GM23338 (cell line): Measurements from ENCODE around the gene HEATR9. TPM values are rescaled to one million over a fixed set of nuclear protein-coding genes. Genes with fewer than 3 reads are reported as not detected.

ENCODE experiments used
- ATAC-seq: fragments of 200-7000 bp; cut with Tn5 transposase; 3 replicates; pipeline ENCODE4 v1.9.1; 2020
- DNase-seq: peaks from one replicate; pipeline ENCODE4 v3.0.0-alpha.2; 2015; ENCODE audit warnings: low spot score
- H2AFZ ChIP-seq: fragments of 200-600 bp; sonication (generic); 2 replicates; pipeline ENCODE4 v1.8.0; 2016; ENCODE audit warnings: antibody characterized with exemption, mild to moderate bottlenecking, moderate library complexity
- H3F3A ChIP-seq: fragments of 200-600 bp; sonication (generic); replicated peaks from 2 replicates; pipeline ENCODE4 v1.8.0; 2017; ENCODE audit warnings: antibody characterized with exemption, mixed run types, low read depth
- H3K27ac ChIP-seq: fragments of 200-600 bp; sonication (generic); 2 replicates; pipeline ENCODE4 v1.6.1; 2016; ENCODE audit warnings: low read depth
- H3K27me3 ChIP-seq: fragments of 200-600 bp; sonication (generic); 2 replicates; pipeline ENCODE4 v1.8.0; 2016; ENCODE audit warnings: mild to moderate bottlenecking, mixed run types, moderate library complexity; ENCODE audit not compliant: insufficient read depth
- H3K36me3 ChIP-seq: fragments of 200-600 bp; sonication (generic); 2 replicates; pipeline ENCODE4 v1.8.0; 2016; ENCODE audit warnings: mild to moderate bottlenecking; ENCODE audit not compliant: insufficient read depth
- H3K4me1 ChIP-seq: fragments of 200-600 bp; sonication (generic); 2 replicates; pipeline ENCODE4 v1.8.0; 2016; ENCODE audit warnings: mild to moderate bottlenecking, moderate library complexity; ENCODE audit not compliant: insufficient read depth
- H3K4me2 ChIP-seq: fragments of 200-600 bp; sonication (generic); 2 replicates; pipeline ENCODE4 v1.7.1; 2017; ENCODE audit warnings: mixed run types
- H3K4me3 ChIP-seq: fragments of 200-600 bp; sonication (generic); 2 replicates; pipeline ENCODE4 v1.6.1; 2016; ENCODE audit warnings: mixed run types
- H3K79me2 ChIP-seq: fragments of 200-600 bp; sonication (generic); replicated peaks from 2 replicates; pipeline ENCODE4 v1.8.0; 2017; ENCODE audit warnings: mild to moderate bottlenecking; ENCODE audit not compliant: insufficient read depth
- H3K9me2 ChIP-seq: fragments of 200-600 bp; sonication (generic); 2 replicates; pipeline ENCODE4 v1.8.0; 2017; ENCODE audit not compliant: insufficient read depth
- H4K20me1 ChIP-seq: fragments of 200-600 bp; sonication (generic); replicated peaks from 2 replicates; pipeline ENCODE4 v1.8.0; 2017; ENCODE audit warnings: mild to moderate bottlenecking; ENCODE audit not compliant: insufficient read depth
- H3K27ac Mint-ChIP-seq: 2 replicates; pipeline ENCODE4 v1.8.0; 2020; ENCODE audit warnings: inconsistent platforms, mild to moderate bottlenecking, moderate library complexity, mixed read lengths
- H3K27me3 Mint-ChIP-seq: 3 replicates; pipeline ENCODE4 v1.8.0; 2022; ENCODE audit warnings: low read depth, mild to moderate bottlenecking, moderate library complexity, mixed read lengths, inconsistent platforms; ENCODE audit not compliant: insufficient read depth, poor library complexity
- H3K36me3 Mint-ChIP-seq: 3 replicates; pipeline ENCODE4 v1.8.0; 2021; ENCODE audit warnings: low read depth, mild to moderate bottlenecking, inconsistent platforms, moderate library complexity, mixed read lengths
- H3K4me1 Mint-ChIP-seq: 3 replicates; pipeline ENCODE4 v1.8.0; 2020; ENCODE audit warnings: mild to moderate bottlenecking, inconsistent platforms, mixed read lengths
- H3K4me3 Mint-ChIP-seq: 3 replicates; pipeline ENCODE4 v1.8.0; 2021; ENCODE audit warnings: moderate library complexity, mild to moderate bottlenecking, inconsistent platforms, mixed read lengths
- H3K9me3 Mint-ChIP-seq: 3 replicates; pipeline ENCODE4 v1.8.0; 2020; ENCODE audit warnings: moderate library complexity, mild to moderate bottlenecking, inconsistent platforms, mixed read lengths
- CREB1 ChIP-seq: fragments of 250-450 bp; sonication (Bioruptor Pico); IDR thresholded peaks from 2 replicates; pipeline ENCODE4 v1.5.0; 2020; ENCODE audit warnings: low read depth, mild to moderate bottlenecking, moderate library complexity
- EZH2 ChIP-seq: fragments of 200-600 bp; sonication (generic); IDR thresholded peaks from one replicate; pipeline ENCODE4 v1.8.0; 2017; ENCODE audit warnings: antibody characterized with exemption, mild to moderate bottlenecking, low read depth; ENCODE audit not compliant: unreplicated experiment
- EZH2phosphoT487 ChIP-seq: fragments of 200-600 bp; sonication (generic); IDR thresholded peaks from one replicate; pipeline ENCODE4 v1.8.1; 2018; ENCODE audit warnings: antibody characterized with exemption; ENCODE audit not compliant: unreplicated experiment
- JUNB ChIP-seq: IDR thresholded peaks from one replicate; pipeline ENCODE4 v1.6.1; 2016; ENCODE audit warnings: antibody characterized with exemption; ENCODE audit not compliant: unreplicated experiment
- NANOG ChIP-seq: IDR thresholded peaks from 2 replicates; pipeline ENCODE4 v1.6.1; 2016; ENCODE audit warnings: antibody characterized with exemption, borderline replicate concordance
- POLR2AphosphoS5 ChIP-seq: IDR thresholded peaks from 2 replicates; pipeline ENCODE4 v1.6.1; 2016; ENCODE audit warnings: antibody characterized with exemption, low read depth
- STAT1 ChIP-seq: IDR thresholded peaks from one replicate; pipeline ENCODE4 v1.6.1; 2016; ENCODE audit warnings: antibody characterized with exemption; ENCODE audit not compliant: unreplicated experiment
- ZNF114 ChIP-seq: fragments of 250-450 bp; sonication (Bioruptor Pico); IDR thresholded peaks from 2 replicates; pipeline ENCODE4 v1.5.0; 2020; ENCODE audit warnings: mild to moderate bottlenecking, moderate library complexity
- ZNF331 ChIP-seq: fragments of 250-450 bp; sonication (Bioruptor Pico); IDR thresholded peaks from 2 replicates; pipeline ENCODE4 v1.5.0; 2020; ENCODE audit warnings: low read depth, mild to moderate bottlenecking, moderate library complexity
- polyA plus RNA-seq: library from polyadenylated mRNA; unstranded; fragments of >200 nt; fragmentation: Nextera tagmentation; extraction: Ambion mirVana; gene quantifications from 2 replicates; pipeline ENCODE4 v1.2.1, GENCODE V29; 2016
- total RNA-seq: library from RNA; depleted of rRNA; stranded (reverse); fragments of >200 nt; shearing (Covaris generic); gene quantifications from 2 replicates; pipeline ENCODE4 v1.2.3, GENCODE V29; 2014
- TF ChIP-seq, protein P1 (sequence below), 2 experiments: fragments of 200-600 bp in 1 of 2; sonication (generic) in 1 of 2; conservative IDR thresholded peaks; 2 replicates each; pipeline versions ENCODE4 v1.5.1 to v1.6.1; 2016 to 2017; ENCODE audit warnings: antibody characterized with exemption in 2 of 2, low read depth in 2 of 2, mild to moderate bottlenecking in 2 of 2, moderate library complexity in 1 of 2
- TF ChIP-seq, protein P2 (sequence below): fragments of 250-450 bp; sonication (Bioruptor Pico); IDR thresholded peaks from 2 replicates; pipeline ENCODE4 v1.5.0; 2020; ENCODE audit warnings: mild to moderate bottlenecking, moderate library complexity
- TF ChIP-seq, protein P3 (sequence below): IDR thresholded peaks from 2 replicates; pipeline ENCODE4 v1.6.1; 2016; ENCODE audit warnings: antibody characterized with exemption

HEATR9 gene
- total and polyA plus RNA-seq, 2 experiments from 2014 or later, result not detected

DNA sequence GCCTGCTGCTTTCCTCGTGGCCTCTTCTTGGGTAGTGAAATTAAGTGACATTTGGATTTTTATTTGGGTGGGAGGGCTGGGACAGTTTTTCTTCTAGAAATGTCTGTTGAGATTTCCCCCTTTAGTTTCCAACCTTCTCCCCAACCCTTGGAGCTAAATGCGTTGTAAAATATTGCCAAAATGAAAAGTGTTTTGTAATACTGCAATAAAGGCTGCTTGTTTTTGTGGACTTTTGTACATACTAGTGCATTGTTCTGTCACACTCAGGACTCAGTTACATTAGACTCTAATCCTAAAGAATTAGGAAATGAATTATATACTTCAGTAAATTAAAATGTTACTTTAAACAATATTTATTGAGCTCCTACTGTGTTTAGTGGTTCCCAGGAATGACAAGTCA lies 21.7 kb downstream of the HEATR9 start (continued):
- TF ChIP-seq, protein P1, sequence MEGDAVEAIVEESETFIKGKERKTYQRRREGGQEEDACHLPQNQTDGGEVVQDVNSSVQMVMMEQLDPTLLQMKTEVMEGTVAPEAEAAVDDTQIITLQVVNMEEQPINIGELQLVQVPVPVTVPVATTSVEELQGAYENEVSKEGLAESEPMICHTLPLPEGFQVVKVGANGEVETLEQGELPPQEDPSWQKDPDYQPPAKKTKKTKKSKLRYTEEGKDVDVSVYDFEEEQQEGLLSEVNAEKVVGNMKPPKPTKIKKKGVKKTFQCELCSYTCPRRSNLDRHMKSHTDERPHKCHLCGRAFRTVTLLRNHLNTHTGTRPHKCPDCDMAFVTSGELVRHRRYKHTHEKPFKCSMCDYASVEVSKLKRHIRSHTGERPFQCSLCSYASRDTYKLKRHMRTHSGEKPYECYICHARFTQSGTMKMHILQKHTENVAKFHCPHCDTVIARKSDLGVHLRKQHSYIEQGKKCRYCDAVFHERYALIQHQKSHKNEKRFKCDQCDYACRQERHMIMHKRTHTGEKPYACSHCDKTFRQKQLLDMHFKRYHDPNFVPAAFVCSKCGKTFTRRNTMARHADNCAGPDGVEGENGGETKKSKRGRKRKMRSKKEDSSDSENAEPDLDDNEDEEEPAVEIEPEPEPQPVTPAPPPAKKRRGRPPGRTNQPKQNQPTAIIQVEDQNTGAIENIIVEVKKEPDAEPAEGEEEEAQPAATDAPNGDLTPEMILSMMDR (conservative IDR thresholded peaks at IDR 0.05; ENCODE audit: low read depth in 2 of 2), result no peak
- no peak for TF ChIP-seq ZNF114 (CRISPR knock-in tag)
- no peak for TF ChIP-seq STAT1
- TF ChIP-seq NANOG, result no peak
- no peak for TF ChIP-seq POLR2AphosphoS5
- no peak for TF ChIP-seq ZNF331 (CRISPR knock-in tag)

DNA sequence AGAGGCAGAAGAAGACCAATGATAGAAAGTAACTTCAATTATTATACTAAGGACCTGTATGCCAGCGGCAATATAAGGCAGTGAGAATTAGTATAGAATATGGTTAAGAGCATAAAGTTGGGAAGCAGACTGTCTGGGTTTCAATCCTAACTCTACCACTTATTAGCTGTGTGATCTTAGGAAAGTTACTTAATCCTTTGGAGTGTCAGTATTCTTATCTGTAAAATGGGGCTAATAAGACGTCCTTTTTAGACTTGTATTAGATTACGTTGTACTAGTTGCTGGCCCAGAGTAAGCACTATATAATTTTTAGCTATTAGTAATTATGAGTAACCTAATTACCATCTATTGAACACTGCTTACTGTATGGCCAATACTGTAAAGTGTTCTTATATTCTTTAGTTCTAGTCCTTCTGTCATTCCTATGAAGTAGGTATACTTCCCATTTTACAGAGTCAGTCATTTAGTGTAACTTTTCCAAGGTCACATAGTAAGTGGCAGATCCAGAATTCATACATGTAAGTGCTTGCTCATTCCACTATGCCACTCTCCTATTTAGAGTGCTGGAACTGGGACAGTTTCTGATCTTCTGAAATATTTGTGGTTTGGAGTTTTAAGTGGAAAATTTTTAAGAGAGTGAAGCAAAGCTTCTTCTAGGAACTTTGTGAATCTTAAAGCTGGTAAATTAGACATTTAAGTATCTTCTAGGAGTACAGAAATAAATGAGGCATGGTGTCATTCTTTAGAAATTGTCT lies 22.5 kb downstream of the HEATR9 start:
- ATAC-seq (no peak), DNase-seq (no peak)
- peaks cover 6% of the 10 kb centered on the region for H3K4me1 Mint-ChIP-seq
- no peak overlapping the region for H3K27ac Mint-ChIP-seq
- no peak overlapping the region for H3K4me3 Mint-ChIP-seq
- Histone ChIP-seq H3K4me1 (no peaks in the 10 kb centered on the region), H4K20me1 (peaks cover 36% of the 10 kb centered on the region), H3K4me3 (no peak overlapping the region), H3K27ac (no peak overlapping the region), H3K27me3 (no peaks in the 10 kb centered on the region), H3K4me2 (no peak overlapping the region), H3F3A (peaks cover 24% of the 10 kb centered on the region), H3K9me2 (no peaks in the 10 kb centered on the region), H2AFZ (no peak overlapping the region), H3K36me3 (peaks cover 60% of the 10 kb centered on the region), H3K79me2 (peaks cover 8% of the 10 kb centered on the region; the same call in 1 of the 2 replicates)
- no peaks in the 10 kb centered on the region; the same call in 2 of the 3 replicates for H3K9me3 Mint-ChIP-seq
- peaks cover 80% of the 10 kb centered on the region for H3K36me3 Mint-ChIP-seq
- H3K27me3 Mint-ChIP-seq, result peaks cover 15% of the 10 kb centered on the region
- TF ChIP-seq POLR2AphosphoS5 (no peak), ZNF331 (CRISPR knock-in tag) (no peak), CREB1 (CRISPR knock-in tag) (no peak), JUNB (no peak), ZNF114 (CRISPR knock-in tag) (no peak), EZH2 (no peak), EZH2phosphoT487 (no peak), NANOG (no peak)
- TF ChIP-seq, protein P2, sequence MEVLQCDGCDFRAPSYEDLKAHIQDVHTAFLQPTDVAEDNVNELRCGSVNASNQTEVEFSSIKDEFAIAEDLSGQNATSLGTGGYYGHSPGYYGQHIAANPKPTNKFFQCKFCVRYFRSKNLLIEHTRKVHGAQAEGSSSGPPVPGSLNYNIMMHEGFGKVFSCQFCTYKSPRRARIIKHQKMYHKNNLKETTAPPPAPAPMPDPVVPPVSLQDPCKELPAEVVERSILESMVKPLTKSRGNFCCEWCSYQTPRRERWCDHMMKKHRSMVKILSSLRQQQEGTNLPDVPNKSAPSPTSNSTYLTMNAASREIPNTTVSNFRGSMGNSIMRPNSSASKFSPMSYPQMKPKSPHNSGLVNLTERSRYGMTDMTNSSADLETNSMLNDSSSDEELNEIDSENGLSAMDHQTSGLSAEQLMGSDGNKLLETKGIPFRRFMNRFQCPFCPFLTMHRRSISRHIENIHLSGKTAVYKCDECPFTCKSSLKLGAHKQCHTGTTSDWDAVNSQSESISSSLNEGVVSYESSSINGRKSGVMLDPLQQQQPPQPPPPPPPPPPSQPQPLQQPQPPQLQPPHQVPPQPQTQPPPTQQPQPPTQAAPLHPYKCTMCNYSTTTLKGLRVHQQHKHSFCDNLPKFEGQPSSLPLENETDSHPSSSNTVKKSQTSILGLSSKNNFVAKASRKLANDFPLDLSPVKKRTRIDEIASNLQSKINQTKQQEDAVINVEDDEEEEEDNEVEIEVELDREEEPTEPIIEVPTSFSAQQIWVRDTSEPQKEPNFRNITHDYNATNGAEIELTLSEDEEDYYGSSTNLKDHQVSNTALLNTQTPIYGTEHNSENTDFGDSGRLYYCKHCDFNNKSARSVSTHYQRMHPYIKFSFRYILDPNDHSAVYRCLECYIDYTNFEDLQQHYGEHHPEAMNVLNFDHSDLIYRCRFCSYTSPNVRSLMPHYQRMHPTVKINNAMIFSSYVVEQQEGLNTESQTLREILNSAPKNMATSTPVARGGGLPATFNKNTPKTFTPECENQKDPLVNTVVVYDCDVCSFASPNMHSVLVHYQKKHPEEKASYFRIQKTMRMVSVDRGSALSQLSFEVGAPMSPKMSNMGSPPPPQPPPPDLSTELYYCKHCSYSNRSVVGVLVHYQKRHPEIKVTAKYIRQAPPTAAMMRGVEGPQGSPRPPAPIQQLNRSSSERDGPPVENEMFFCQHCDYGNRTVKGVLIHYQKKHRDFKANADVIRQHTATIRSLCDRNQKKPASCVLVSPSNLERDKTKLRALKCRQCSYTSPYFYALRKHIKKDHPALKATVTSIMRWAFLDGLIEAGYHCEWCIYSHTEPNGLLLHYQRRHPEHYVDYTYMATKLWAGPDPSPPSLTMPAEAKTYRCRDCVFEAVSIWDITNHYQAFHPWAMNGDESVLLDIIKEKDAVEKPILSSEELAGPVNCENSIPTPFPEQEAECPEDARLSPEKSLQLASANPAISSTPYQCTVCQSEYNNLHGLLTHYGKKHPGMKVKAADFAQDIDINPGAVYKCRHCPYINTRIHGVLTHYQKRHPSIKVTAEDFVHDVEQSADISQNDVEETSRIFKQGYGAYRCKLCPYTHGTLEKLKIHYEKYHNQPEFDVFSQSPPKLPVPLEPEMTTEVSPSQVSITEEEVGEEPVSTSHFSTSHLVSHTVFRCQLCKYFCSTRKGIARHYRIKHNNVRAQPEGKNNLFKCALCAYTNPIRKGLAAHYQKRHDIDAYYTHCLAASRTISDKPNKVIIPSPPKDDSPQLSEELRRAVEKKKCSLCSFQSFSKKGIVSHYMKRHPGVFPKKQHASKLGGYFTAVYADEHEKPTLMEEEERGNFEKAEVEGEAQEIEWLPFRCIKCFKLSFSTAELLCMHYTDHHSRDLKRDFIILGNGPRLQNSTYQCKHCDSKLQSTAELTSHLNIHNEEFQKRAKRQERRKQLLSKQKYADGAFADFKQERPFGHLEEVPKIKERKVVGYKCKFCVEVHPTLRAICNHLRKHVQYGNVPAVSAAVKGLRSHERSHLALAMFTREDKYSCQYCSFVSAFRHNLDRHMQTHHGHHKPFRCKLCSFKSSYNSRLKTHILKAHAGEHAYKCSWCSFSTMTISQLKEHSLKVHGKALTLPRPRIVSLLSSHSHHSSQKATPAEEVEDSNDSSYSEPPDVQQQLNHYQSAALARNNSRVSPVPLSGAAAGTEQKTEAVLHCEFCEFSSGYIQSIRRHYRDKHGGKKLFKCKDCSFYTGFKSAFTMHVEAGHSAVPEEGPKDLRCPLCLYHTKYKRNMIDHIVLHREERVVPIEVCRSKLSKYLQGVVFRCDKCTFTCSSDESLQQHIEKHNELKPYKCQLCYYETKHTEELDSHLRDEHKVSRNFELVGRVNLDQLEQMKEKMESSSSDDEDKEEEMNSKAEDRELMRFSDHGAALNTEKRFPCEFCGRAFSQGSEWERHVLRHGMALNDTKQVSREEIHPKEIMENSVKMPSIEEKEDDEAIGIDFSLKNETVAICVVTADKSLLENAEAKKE, result no peak
- TF ChIP-seq, protein P3, sequence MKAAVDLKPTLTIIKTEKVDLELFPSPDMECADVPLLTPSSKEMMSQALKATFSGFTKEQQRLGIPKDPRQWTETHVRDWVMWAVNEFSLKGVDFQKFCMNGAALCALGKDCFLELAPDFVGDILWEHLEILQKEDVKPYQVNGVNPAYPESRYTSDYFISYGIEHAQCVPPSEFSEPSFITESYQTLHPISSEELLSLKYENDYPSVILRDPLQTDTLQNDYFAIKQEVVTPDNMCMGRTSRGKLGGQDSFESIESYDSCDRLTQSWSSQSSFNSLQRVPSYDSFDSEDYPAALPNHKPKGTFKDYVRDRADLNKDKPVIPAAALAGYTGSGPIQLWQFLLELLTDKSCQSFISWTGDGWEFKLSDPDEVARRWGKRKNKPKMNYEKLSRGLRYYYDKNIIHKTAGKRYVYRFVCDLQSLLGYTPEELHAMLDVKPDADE, result no peak
- TF ChIP-seq, protein P1 (conservative IDR thresholded peaks at IDR 0.05; ENCODE audit: low read depth in 2 of 2), result no peak
